RWPE2 (cell line): Measurements from ENCODE around the gene IGSF1.

Source experiments
- ATAC-seq: fragments of 200-7000 bp; cut with Tn5 transposase; 3 replicates; pipeline ENCODE4 v1.9.1; 2021; ENCODE audit warnings: low read depth
- DNase-seq: peaks from one replicate; pipeline ENCODE4 v3.0.0-alpha.2; 2020; ENCODE audit warnings: low spot score
- H3K27ac ChIP-seq: fragments of 450-650 bp; 2 replicates; pipeline ENCODE4 v1.5.1; 2017; ENCODE audit warnings: mild to moderate bottlenecking; ENCODE audit not compliant: poor library complexity, severe bottlenecking
- H3K27me3 ChIP-seq: fragments of 250-450 bp; sonication (Bioruptor Pico); 2 replicates; pipeline ENCODE4 v1.5.1; 2021; ENCODE audit warnings: mild to moderate bottlenecking, moderate library complexity; ENCODE audit not compliant: insufficient read depth, poor library complexity, severe bottlenecking
- H3K36me3 ChIP-seq: fragments of 250-450 bp; sonication (Bioruptor Pico); 2 replicates; pipeline ENCODE4 v1.5.1; 2020; ENCODE audit warnings: low read depth, mild to moderate bottlenecking, moderate library complexity
- H3K4me1 ChIP-seq: fragments of 250-450 bp; sonication (Bioruptor Pico); 2 replicates; pipeline ENCODE4 v1.5.1; 2021; ENCODE audit warnings: mild to moderate bottlenecking, moderate library complexity; ENCODE audit not compliant: insufficient read depth, poor library complexity, severe bottlenecking
- H3K4me3 ChIP-seq: fragments of 250-450 bp; sonication (Bioruptor Pico); 2 replicates; pipeline ENCODE4 v1.5.1; 2021; ENCODE audit warnings: mild to moderate bottlenecking, moderate library complexity; ENCODE audit not compliant: severe bottlenecking
- H3K9me3 ChIP-seq: fragments of 250-450 bp; sonication (Bioruptor Pico); 2 replicates; pipeline ENCODE4 v1.5.1; 2021; ENCODE audit warnings: mild to moderate bottlenecking, moderate library complexity; ENCODE audit not compliant: severe bottlenecking
- TF ChIP-seq, protein P1 (sequence below): fragments of 450-650 bp; IDR thresholded peaks from one replicate; pipeline ENCODE4 v1.5.1; 2017; ENCODE audit warnings: mild to moderate bottlenecking, moderate library complexity; ENCODE audit not compliant: poor library complexity, severe bottlenecking

Gene IGSF1, protein sequence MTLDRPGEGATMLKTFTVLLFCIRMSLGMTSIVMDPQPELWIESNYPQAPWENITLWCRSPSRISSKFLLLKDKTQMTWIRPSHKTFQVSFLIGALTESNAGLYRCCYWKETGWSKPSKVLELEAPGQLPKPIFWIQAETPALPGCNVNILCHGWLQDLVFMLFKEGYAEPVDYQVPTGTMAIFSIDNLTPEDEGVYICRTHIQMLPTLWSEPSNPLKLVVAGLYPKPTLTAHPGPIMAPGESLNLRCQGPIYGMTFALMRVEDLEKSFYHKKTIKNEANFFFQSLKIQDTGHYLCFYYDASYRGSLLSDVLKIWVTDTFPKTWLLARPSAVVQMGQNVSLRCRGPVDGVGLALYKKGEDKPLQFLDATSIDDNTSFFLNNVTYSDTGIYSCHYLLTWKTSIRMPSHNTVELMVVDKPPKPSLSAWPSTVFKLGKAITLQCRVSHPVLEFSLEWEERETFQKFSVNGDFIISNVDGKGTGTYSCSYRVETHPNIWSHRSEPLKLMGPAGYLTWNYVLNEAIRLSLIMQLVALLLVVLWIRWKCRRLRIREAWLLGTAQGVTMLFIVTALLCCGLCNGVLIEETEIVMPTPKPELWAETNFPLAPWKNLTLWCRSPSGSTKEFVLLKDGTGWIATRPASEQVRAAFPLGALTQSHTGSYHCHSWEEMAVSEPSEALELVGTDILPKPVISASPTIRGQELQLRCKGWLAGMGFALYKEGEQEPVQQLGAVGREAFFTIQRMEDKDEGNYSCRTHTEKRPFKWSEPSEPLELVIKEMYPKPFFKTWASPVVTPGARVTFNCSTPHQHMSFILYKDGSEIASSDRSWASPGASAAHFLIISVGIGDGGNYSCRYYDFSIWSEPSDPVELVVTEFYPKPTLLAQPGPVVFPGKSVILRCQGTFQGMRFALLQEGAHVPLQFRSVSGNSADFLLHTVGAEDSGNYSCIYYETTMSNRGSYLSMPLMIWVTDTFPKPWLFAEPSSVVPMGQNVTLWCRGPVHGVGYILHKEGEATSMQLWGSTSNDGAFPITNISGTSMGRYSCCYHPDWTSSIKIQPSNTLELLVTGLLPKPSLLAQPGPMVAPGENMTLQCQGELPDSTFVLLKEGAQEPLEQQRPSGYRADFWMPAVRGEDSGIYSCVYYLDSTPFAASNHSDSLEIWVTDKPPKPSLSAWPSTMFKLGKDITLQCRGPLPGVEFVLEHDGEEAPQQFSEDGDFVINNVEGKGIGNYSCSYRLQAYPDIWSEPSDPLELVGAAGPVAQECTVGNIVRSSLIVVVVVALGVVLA (N-terminal part only)

DNA sequence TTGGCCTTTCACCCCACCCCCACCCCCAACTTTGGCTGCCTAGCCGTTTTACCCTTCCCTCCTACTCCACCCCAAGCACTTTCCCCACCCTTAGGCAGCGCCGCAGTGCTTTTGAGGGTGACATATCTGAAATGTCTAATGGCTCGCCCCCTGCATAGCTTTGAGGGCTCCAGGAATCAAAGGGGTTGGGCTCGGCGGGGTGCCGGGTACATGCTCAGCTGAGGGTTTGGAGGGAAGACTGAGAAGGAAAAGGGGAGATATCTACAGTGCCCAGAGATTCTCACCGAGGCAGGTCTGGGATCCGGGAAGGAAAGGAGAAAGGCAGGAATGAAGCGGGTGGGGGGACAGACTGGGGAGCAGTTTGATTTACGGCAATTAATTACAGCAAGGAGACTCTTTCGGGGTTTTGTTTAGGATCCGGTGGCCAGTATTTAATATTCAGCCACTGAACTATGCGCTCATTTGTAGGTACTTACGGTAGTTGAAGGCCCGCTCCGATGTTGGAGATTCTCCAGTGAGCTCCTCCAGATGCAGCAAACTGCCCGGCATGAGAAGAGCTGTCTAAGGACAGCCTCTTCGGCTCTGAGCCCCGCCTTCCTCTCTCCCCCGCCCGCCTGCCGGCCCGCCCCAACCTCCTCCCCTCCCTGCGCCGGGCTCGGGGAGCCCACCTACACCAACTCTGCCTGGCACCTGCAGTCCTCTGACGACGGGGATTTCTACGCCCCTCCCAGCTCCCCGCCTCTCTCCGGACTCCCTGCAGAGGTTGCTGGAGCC lies at the start of gene IGSF1:
Gene IGSF1, minus strand, starts transcription at position 569 of the 774 bp plus-strand sequence. CDS start 2,632 bp downstream, outside the sequence.
- Histone ChIP-seq H3K36me3 (no peaks in the 10 kb centered on the region), H3K4me3 (no peak within 1 kb of the TSS), H3K9me3 (no peaks in the 10 kb centered on the region), H3K27ac (no peak within 1 kb of the TSS), H3K4me1 (no peaks in the 10 kb centered on the region), H3K27me3 (no peaks in the 10 kb centered on the region)
- DNase-seq: no peak
- ATAC-seq: no peak; the same call in 2 of the 3 replicates
- TF ChIP-seq, protein P1, sequence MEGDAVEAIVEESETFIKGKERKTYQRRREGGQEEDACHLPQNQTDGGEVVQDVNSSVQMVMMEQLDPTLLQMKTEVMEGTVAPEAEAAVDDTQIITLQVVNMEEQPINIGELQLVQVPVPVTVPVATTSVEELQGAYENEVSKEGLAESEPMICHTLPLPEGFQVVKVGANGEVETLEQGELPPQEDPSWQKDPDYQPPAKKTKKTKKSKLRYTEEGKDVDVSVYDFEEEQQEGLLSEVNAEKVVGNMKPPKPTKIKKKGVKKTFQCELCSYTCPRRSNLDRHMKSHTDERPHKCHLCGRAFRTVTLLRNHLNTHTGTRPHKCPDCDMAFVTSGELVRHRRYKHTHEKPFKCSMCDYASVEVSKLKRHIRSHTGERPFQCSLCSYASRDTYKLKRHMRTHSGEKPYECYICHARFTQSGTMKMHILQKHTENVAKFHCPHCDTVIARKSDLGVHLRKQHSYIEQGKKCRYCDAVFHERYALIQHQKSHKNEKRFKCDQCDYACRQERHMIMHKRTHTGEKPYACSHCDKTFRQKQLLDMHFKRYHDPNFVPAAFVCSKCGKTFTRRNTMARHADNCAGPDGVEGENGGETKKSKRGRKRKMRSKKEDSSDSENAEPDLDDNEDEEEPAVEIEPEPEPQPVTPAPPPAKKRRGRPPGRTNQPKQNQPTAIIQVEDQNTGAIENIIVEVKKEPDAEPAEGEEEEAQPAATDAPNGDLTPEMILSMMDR: no peak

DNA sequence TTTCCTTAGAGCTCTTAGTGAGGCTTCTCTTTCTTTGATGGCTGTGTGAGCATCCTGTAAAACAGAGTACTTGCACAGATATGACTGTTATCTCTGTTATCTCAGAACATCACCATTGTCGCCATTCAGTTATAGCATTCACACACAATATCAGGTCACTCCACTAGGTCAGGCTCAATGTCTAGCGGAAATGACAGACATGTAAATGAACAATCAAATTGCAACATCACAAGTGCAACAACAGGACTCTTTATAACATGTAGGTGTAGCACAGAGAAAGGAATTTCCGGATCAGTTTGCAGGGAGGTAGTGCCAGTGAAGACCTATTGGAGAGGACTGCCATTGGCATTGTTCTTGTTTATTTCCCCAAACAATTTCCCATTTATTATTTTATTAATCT lies 43.2 kb upstream of the IGSF1 start:
- Histone ChIP-seq H3K4me1 (no peaks in the 10 kb centered on the region), H3K27me3 (no peaks in the 10 kb centered on the region), H3K27ac (no peak overlapping the region), H3K9me3 (no peaks in the 10 kb centered on the region), H3K4me3 (no peak overlapping the region), H3K36me3 (no peaks in the 10 kb centered on the region)
- ATAC-seq (no peak), DNase-seq (no peak)
- TF ChIP-seq, protein P1: no peak

DNA sequence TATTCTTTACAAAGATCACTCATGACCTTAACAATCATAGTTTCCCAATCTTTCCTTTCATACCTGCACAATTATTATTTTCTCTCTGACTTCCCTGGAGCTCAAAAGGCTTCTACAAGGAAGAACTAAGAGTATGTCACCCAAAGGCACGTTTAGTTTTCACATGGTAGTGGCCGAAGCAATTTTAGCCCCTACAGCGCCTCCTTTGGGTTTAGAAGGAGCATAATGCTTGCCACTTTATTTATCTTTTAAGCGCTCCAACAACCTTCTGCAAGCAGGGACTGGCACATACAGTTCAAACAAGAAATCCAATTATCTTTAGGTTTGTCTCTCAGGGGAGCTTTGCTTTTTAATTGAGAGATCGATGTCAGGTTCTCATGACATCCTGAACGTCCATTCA lies 42.0 kb upstream of the IGSF1 start:
- Histone ChIP-seq H3K27me3 (no peaks in the 10 kb centered on the region), H3K4me3 (no peak overlapping the region), H3K36me3 (no peaks in the 10 kb centered on the region), H3K27ac (no peak overlapping the region), H3K9me3 (no peaks in the 10 kb centered on the region), H3K4me1 (no peaks in the 10 kb centered on the region)
- TF ChIP-seq, protein P1: no peak
- DNase-seq (no peak), ATAC-seq (no peak)

DNA sequence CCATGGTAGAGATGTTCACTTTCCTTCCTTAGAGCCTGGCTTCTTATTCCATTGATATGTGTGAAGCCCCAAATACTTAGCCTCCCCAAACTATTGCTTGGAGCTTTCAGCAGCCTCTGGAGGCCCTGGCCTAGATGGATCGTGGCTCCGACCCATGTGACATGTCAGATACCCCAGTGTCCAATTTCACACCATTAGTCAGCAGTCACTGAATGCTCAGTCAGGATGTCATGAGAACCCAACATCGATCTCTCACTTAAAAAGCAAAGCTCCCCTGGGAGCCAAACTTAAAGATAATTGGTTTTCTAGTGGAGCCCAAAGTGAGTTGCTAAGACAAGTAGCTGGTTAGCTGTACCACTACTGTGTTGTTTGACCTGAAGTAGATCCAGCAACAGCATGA lies 41.6 kb upstream of the IGSF1 start:
- H3K4me3 ChIP-seq: no peak overlapping the region
- no peaks in the 10 kb centered on the region for H3K4me1 ChIP-seq
- no peak overlapping the region for H3K27ac ChIP-seq
- H3K27me3 ChIP-seq: no peaks in the 10 kb centered on the region
- ATAC-seq: no peak
- TF ChIP-seq, protein P1: no peak
- DNase-seq: no peak
- no peaks in the 10 kb centered on the region for H3K9me3 ChIP-seq
- no peaks in the 10 kb centered on the region for H3K36me3 ChIP-seq
